Heart left ventricle (tissue), 16 donors: ENCODE data around the gene GNG7. TPM values are rescaled to one million over a fixed set of nuclear protein-coding genes. Genes with fewer than 3 reads are reported as not detected.

Experiments used
- ATAC-seq, 4 donors: fragments of 200-7000 bp; cut with Tn5 transposase; one replicate each; pipeline ENCODE4 v1.9.1; 2020 to 2022; ENCODE audit warnings: moderate library complexity in 4 of 4, mild to moderate bottlenecking in 3 of 4, moderate number of reproducible peaks in 1 of 4
- DNase-seq, 5 donors: peaks; one replicate each; pipeline ENCODE4 v3.0.0-alpha.2; 2020
- H3K27ac ChIP-seq, 12 donors: fragments of 200-600 bp; sonication (generic) in 4 of 12; one replicate each; pipeline versions ENCODE4 v1.5.0 to v1.8.0; 2016 to 2022; ENCODE audit warnings: mild to moderate bottlenecking in 2 of 12
- H3K27me3 ChIP-seq, 9 donors: fragments of 200-600 bp; sonication (generic) in 2 of 9; one replicate each; pipeline versions ENCODE4 v1.5.1 to v1.8.0; 2016 to 2022; ENCODE audit warnings: mild to moderate bottlenecking in 3 of 9
- H3K36me3 ChIP-seq, 9 donors: fragments of 200-600 bp; sonication (generic) in 2 of 9; one replicate each; pipeline versions ENCODE4 v1.5.0 to v1.8.0; 2018 to 2022; ENCODE audit warnings: mild to moderate bottlenecking in 2 of 9
- H3K4me1 ChIP-seq, 12 donors: fragments of 200-600 bp; sonication (generic) in 4 of 12; one replicate each; pipeline versions ENCODE4 v1.5.0 to v1.8.0; 2016 to 2022; ENCODE audit warnings: mild to moderate bottlenecking in 3 of 12
- H3K4me3 ChIP-seq, 12 donors: fragments of 200-600 bp; sonication (generic) in 4 of 12; one replicate each; pipeline versions ENCODE4 v1.5.0 to v1.8.0; 2017 to 2022; ENCODE audit warnings: mild to moderate bottlenecking in 9 of 12, moderate library complexity in 4 of 12
- H3K9me3 ChIP-seq, 12 donors: fragments of 200-600 bp; sonication (generic) in 4 of 12; one replicate each; pipeline versions ENCODE4 v1.5.0 to v1.8.0; 2016 to 2022; ENCODE audit warnings: mild to moderate bottlenecking in 1 of 12
- POLR2A ChIP-seq, 2 donors: fragments of 450-650 bp; IDR thresholded peaks; one replicate each; pipeline ENCODE4 v1.6.1; 2017; ENCODE audit warnings: antibody characterized with exemption in 2 of 2, mild to moderate bottlenecking in 2 of 2, moderate library complexity in 2 of 2
- WGBS, 4 donors: extraction: QIAGEN DNeasy Blood & Tissue Kit in 2 of 4; methylation state at CpG; one replicate each; pipeline versions ENCODE4 v1.1.5 to v1.1.7; 2013 to 2018; 5-methylcytosine and 5-hydroxymethylcytosine counted together
- intact Hi-C, 10 donors: fragments of 100-400 bp; cut with DNase I; formaldehyde crosslinking; loops; one replicate each; pipeline versions ENCODE4 v1.11.1 to v1.14.2; 2022
- polyA plus RNA-seq, 2 donors: library from polyadenylated mRNA; stranded (reverse); fragments of 200-250 nt; gene quantifications; one replicate each; pipeline ENCODE4 v1.2.3, GENCODE V29; 2013
- total RNA-seq, 9 donors: library from RNA; depleted of rRNA in 2 of 9; stranded (reverse); fragments of >200 nt in 2 of 9; fragmentation: NEBNext Ultra II Directional in 3 of 9; extraction: Animal tissue kit (Norgen Biotek cat#: 25700) in 3 of 9; gene quantifications; one replicate each; pipeline versions ENCODE4 v1.1.0 to v1.2.4, GENCODE V29; 2016 to 2023
- TF ChIP-seq, protein P1 (sequence below), 12 donors: fragments of 200-600 bp; sonication (generic) in 4 of 12; IDR thresholded peaks; one replicate each; pipeline versions ENCODE4 v1.5.0 to v1.8.0; 2018 to 2022; ENCODE audit warnings: antibody characterized with exemption in 12 of 12, mild to moderate bottlenecking in 5 of 12
- donor health status: ischemic (EF 13 %, LVEDD 7.1; RV severe dilation, severe dysfunction).
- donor health status: healthy with polysubstance abuse.
- donor health status: DM: no; HTN: yes; CAD: no.
- donor health status: DM: no; HTN: no; CAD: no.
- donor health status: ischemic (EF 25% LVEDD 6.9; RV normal size, moderate dysfunction).
- donor health status: ischemic (EF 25% LVEDD 5.7; RV mildly dilated, moderate dysfunction).
- donor health status: healthy.
- donor health status: DM: yes; HTN: yes; CAD: no.
- donor health status: ischemic (EF 35%, LVEDD 5.7; RV mildly dilated, moderate dysfunction).
- donor health status: nonischemic (EF 11% LVEDD 7.7; RV severe dilation, severe dysfunction).
- donor health status: DM: yes; HTN: yes; CAD: no.
- donor health status: PGD.
- donor health status: ischemic (EF 29% LVEDD 5.4; RV normal size, mild dysfunction).
- donor health status: nonischemic (EF 23%, LVEDD 6.1; RV moderate dilation, normal function).

GNG7 gene
- total and polyA plus RNA-seq, 11 donors: 11.7 to 46.4 (median 24.0) TPM

DNA sequence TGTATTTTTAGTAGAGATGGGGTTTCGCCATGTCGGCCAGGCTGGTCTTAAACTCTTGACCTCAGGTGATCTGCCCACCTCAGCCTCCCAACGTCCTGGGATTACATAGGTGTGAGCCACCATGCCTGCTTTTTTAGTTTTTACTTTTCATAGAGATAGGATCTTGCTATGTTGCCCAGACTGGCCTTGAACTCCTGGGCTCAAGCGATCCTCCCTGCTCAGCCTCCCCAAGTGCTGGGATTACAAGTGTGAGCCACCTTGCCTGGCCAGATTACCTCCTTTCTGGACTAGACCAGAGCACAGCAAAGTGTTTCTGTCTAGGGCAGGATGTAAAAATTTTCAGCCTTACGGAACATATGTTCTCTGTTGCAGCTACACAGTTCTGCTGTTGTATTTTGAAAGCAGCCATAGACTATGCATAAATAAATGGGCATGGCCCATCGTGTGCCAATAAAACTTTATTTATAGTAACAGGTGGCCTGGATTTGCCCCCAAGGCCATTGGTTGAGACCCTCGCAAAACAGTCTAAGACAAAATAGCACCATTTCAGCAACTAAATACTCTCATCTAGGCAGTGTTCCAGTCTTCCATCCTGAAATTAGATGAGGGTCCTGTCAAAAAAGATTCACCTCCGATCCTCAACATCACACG is 36.0 kb downstream of the GNG7 start:
- peak overlapping the region in 3 of 12 donors; percentile 83 to 92 (median 83) for H3K27ac ChIP-seq
- H3K36me3 ChIP-seq: no peaks in the 10 kb centered on the region
- ATAC-seq (no peak), DNase-seq (no peak)
- H3K4me3 ChIP-seq: no peak overlapping the region
- 79 to 86% (median 83%) methylated on average over 9 of the region's 9 CpGs for WGBS, 4 donors
- TF ChIP-seq, protein P1, sequence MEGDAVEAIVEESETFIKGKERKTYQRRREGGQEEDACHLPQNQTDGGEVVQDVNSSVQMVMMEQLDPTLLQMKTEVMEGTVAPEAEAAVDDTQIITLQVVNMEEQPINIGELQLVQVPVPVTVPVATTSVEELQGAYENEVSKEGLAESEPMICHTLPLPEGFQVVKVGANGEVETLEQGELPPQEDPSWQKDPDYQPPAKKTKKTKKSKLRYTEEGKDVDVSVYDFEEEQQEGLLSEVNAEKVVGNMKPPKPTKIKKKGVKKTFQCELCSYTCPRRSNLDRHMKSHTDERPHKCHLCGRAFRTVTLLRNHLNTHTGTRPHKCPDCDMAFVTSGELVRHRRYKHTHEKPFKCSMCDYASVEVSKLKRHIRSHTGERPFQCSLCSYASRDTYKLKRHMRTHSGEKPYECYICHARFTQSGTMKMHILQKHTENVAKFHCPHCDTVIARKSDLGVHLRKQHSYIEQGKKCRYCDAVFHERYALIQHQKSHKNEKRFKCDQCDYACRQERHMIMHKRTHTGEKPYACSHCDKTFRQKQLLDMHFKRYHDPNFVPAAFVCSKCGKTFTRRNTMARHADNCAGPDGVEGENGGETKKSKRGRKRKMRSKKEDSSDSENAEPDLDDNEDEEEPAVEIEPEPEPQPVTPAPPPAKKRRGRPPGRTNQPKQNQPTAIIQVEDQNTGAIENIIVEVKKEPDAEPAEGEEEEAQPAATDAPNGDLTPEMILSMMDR (IDR thresholded peaks at IDR 0.05): no peak
- TF ChIP-seq POLR2A (IDR thresholded peaks at IDR 0.05): no peak
- H3K27me3 ChIP-seq: no peaks in the 10 kb centered on the region
- peaks cover 0 to 25% (median 5%) of the 10 kb centered on the region in 12 donors for H3K4me1 ChIP-seq
- intact Hi-C loops: loop anchor here in 4 of 10 donors (5.0 to 10.0 kb wide), 3 partner anchors 36 to 228 kb away; partner anchors contain the start of genes DIRAS1 (in 2 of the 4) and GNG7 (in 2 of the 4)
- H3K9me3 ChIP-seq: peaks cover 0 to 15% (median 4%) of the 10 kb centered on the region in 12 donors

DNA sequence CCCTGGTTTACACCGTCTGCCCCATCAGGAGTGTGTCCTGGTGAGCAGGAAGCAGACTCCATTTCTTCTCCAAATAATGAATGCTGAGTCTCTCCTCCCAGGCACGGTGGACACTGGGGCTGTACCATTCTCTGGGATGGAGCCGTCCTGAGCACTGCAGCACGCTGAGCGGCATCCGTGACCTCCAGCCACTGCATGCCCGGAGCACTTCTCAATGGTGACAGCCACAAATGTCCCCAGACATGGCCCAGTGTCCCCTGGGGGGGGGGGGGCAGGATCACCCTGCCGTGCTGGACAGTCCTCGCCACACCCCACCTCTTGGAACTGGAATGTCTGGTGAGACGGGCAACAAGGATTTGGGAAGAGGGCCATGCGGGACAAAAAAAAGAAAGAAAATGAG is 37.4 kb downstream of the GNG7 start:
- 46 to 61% (median 54%) methylated on average over 6 to 11 of the region's 11 CpGs for WGBS, 4 donors
- Histone ChIP-seq H3K4me3 (no peak overlapping the region), H3K36me3 (no peaks in the 10 kb centered on the region), H3K4me1 (peaks cover 0 to 17% (median 5%) of the 10 kb centered on the region in 12 donors), H3K9me3 (peaks cover 0 to 15% (median 4%) of the 10 kb centered on the region in 12 donors), H3K27me3 (no peaks in the 10 kb centered on the region), H3K27ac (peak overlapping the region; percentile 66 to 97 (median 84))
- DNase-seq (peak in 3 of 5 donors; percentile 29 to 74 (median 74)), ATAC-seq (peak; percentile 37 to 70 (median 61))
- TF ChIP-seq, protein P1 (IDR thresholded peaks at IDR 0.05): no peak
- no peak for TF ChIP-seq POLR2A (IDR thresholded peaks at IDR 0.05)
- intact Hi-C loops: loop anchor here in 6 of 10 donors (2.0 to 10.0 kb wide), 5 partner anchors 37 to 230 kb away; partner anchors contain the start of genes DIRAS1 (in 3 of the 6) and GNG7 (in 3 of the 6)

DNA sequence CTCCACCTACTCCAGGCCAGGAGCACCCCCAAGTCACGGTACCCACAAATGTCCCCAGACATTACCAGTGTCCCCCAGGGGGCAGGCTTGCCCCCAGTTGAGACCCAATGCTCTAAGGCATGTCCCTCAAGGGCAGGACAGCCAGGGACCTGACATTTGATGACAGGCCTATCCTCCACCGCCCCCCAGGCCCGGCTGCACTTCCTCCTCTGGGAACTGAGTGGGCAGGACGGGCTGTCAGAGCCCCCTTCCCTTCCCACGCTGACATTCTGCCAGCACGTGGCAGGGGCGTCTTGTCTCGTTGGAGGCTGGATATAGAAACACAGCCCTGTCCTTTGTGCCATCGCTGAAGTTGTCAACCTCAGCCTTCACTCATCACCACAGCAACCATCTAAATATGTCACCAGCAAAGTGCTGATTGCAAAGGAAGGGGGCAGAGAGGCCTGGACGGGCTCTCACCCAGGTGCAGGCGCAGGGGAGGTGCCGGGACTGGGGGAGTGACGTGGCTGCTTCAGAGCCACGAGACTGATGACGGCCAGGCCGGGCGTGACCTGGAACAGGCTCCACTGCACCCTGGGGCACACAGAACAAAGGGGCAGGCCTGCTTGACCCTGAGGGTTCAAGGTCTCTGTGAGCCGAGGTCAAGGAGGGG is 38.4 kb downstream of the GNG7 start:
- no peaks in the 10 kb centered on the region for H3K27me3 ChIP-seq
- peak overlapping the region; percentile 66 to 97 (median 84) for H3K27ac ChIP-seq
- DNase-seq (peak; percentile 79 to 94 (median 87)), ATAC-seq (peak; percentile 94 to 97 (median 95))
- intact Hi-C loops: loop anchor here in 5 of 10 donors (2.0 to 10.0 kb wide), 6 partner anchors 39 to 231 kb away; partner anchors contain the start of genes DIRAS1 (in 4 of the 5) and GNG7 (in 1 of the 5)
- H3K4me3 ChIP-seq: no peak overlapping the region
- peak in 1 of 2 donors; percentile 19 for TF ChIP-seq POLR2A (IDR thresholded peaks at IDR 0.05)
- TF ChIP-seq, protein P1 (IDR thresholded peaks at IDR 0.05): peak; percentile 9 to 51 (median 32)
- WGBS, 4 donors: 22 to 28% (median 27%) methylated on average over 12 to 18 of the region's 18 CpGs
- peaks cover 0 to 17% (median 5%) of the 10 kb centered on the region in 12 donors for H3K4me1 ChIP-seq
- H3K36me3 ChIP-seq: no peaks in the 10 kb centered on the region
- H3K9me3 ChIP-seq: peaks cover 0 to 15% (median 4%) of the 10 kb centered on the region in 12 donors

DNA sequence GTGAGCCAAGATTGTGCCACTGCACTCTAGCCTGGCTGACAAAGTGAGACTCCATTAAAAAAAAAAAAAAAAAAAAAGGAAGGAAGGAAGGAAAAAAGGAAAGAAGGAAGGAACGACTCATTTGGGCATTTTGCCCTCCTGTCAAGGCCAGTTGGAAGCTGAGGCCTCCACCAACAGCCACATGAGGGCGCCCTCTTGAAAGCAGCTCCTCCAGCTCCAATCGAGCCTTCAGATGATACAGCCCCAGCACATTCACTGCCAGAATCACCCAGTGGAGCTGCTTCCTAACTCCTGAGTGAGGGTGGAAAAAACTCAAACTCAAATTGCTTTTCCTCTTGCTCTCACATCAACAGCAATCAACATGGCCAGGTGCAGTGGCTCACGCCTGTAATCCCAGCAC is 40.9 kb downstream of the GNG7 start:
- 73 to 81% (median 78%) methylated on average over 4 of the region's 4 CpGs for WGBS, 4 donors
- TF ChIP-seq POLR2A (IDR thresholded peaks at IDR 0.05): no peak
- TF ChIP-seq, protein P1 (IDR thresholded peaks at IDR 0.05): no peak
- ATAC-seq (no peak), DNase-seq (no peak)
- H3K36me3 ChIP-seq: no peaks in the 10 kb centered on the region
- peaks cover 0 to 17% (median 5%) of the 10 kb centered on the region in 12 donors for H3K4me1 ChIP-seq
- H3K4me3 ChIP-seq: no peak overlapping the region
- H3K27ac ChIP-seq: no peak overlapping the region
- no peaks in the 10 kb centered on the region for H3K27me3 ChIP-seq
- peaks cover 0 to 15% (median 4%) of the 10 kb centered on the region in 12 donors for H3K9me3 ChIP-seq
- intact Hi-C loops: loop anchor here in 5 of 10 donors (5.0 to 10.0 kb wide), 4 partner anchors 61 to 233 kb away; partner anchors contain the start of gene DIRAS1 (in 3 of the 5)
